ENCODE results near the gene DTX3.

DNA sequence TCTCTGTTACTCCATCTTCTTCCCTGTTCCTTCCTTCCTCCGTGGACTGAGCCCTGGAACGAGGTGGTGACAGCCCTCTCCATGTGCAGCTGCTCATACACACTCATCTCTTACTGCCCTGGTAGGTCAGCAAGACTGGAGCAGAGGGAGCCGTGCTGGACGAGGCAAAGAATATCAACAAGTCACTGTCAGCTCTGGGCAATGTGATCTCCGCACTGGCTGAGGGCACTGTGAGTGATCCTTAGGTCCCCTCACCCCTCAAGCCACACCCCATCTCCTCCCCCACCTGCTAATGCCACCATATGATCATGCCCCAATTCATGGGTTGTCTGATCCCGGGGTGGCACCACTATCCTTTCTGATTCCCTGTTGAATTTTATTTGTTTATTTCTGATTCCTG lies 35.8 kb upstream of the DTX3 start:
- TF ChIP-seq, protein P1, sequence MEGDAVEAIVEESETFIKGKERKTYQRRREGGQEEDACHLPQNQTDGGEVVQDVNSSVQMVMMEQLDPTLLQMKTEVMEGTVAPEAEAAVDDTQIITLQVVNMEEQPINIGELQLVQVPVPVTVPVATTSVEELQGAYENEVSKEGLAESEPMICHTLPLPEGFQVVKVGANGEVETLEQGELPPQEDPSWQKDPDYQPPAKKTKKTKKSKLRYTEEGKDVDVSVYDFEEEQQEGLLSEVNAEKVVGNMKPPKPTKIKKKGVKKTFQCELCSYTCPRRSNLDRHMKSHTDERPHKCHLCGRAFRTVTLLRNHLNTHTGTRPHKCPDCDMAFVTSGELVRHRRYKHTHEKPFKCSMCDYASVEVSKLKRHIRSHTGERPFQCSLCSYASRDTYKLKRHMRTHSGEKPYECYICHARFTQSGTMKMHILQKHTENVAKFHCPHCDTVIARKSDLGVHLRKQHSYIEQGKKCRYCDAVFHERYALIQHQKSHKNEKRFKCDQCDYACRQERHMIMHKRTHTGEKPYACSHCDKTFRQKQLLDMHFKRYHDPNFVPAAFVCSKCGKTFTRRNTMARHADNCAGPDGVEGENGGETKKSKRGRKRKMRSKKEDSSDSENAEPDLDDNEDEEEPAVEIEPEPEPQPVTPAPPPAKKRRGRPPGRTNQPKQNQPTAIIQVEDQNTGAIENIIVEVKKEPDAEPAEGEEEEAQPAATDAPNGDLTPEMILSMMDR (IDR thresholded peaks at IDR 0.05): no peak
- TF ChIP-seq POLR2AphosphoS5 (IDR thresholded peaks at IDR 0.05): no peak

All from breast epithelium (tissue), 3 donors.